ENCODE measurements around the gene NIPA2. TPM values are rescaled to one million over a fixed set of nuclear protein-coding genes. Genes with fewer than 3 reads are reported as not detected.
A peak's percentile ranks its signal among the peaks of the same experiment; 100 is the strongest.

The NIPA2 gene
- total and polyA plus RNA-seq, 2 of the 8 experiments (the other 6 are each of a cell fraction or from before 2014, with no cell fraction given): 38.5 to 81.7 TPM

DNA sequence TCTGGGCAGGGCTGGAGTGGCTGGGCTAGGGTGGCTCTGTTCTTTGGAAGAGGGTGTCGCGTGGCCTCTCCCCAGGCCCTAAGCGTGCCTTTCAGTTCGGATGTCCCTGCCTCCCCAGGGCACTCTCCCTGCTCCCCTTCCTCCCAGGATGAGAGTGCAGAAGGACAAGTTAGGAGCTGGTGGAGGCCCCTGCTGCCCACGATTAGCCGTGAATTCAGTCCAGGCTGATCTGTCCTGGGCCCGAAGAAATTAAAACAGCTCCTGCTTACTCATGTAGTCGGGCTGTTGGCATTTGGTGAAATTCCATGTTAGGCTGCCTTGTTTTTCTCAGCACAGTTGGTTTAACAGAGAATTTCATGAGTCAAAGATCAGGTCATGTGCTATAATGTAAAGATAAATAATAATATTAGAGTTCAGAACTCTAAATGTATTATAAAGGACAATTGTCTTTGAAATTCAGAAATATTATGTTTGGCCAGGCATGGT lies 27.6 kb upstream of the NIPA2 start:
- WGBS, 2 experiments (ENCODE audit: extremely low coverage in 1 of 2, insufficient coverage in 1 of 2, insufficient read length in 1 of 2, insufficient replicate concordance in 2 of 2, low coverage in 1 of 2, low lambda C conversion rate in 2 of 2, missing lambda C conversion rate in 1 of 2): 93% methylated on average over 8 of the region's 8 CpGs; no CpG with 5 or more reads in 1 of the 2 experiments
- H3K56ac ChIP-seq (replicated peaks; ENCODE audit: insufficient read length, low read depth, low read length): no peak overlapping the region
- H3K18ac ChIP-seq (ENCODE audit: extremely low read depth, low read length): no peak overlapping the region
- no peaks in the 10 kb centered on the region for H3K4me1 ChIP-seq (replicated peaks in 1 of 4; ENCODE audit: control insufficient read depth in 3 of 4, insufficient read depth in 4 of 4, low read length in 3 of 4)
- no peak for TF ChIP-seq JUND (IDR thresholded peaks at IDR 0.05; ENCODE audit: low read length)
- H2BK12ac ChIP-seq (ENCODE audit: low read depth, low read length): no peak overlapping the region
- CTCF ChIA-PET (ENCODE audit: partially characterized antibody): interaction anchor here (0.5 to 1.8 kb wide), 7 partner anchors 9 to 91 kb away, joined by 3 to 8 read pairs (median 4); no protein-coding TSS in a partner anchor
- no peaks in the 10 kb centered on the region for H3K9me3 ChIP-seq (ENCODE audit: insufficient read depth in 2 of 2, low read depth in 1 of 2, low read length in 1 of 2)
- no peak overlapping the region for H2BK15ac ChIP-seq (ENCODE audit: low read length)
- H3K4me3 ChIP-seq (ENCODE audit: extremely low read depth in 1 of 4, insufficient read depth in 2 of 4, low read depth in 3 of 4, low read length in 4 of 4): no peak overlapping the region
- H3K79me1 ChIP-seq (ENCODE audit: low read depth, low read length): peaks cover 3% of the 10 kb centered on the region; the same call in 1 of the 2 replicates
- H3K79me2 ChIP-seq (ENCODE audit: control insufficient read depth in 1 of 2, insufficient read depth in 2 of 2, low read length in 2 of 2): peaks cover 0 to 7% of the 10 kb centered on the region in 2 experiments; a peak in 1 of 4 replicates
- no peak overlapping the region for H3K27ac ChIP-seq (ENCODE audit: low read depth, low read length)
- no peaks in the 10 kb centered on the region for H3K23me2 ChIP-seq (ENCODE audit: low read depth, low read length)
- H3K4ac ChIP-seq (replicated peaks; ENCODE audit: insufficient read length, low read depth, low read length): no peak overlapping the region
- no peak overlapping the region for H3K4me2 ChIP-seq (ENCODE audit: insufficient read depth in 1 of 2, low read depth in 2 of 2, low read length in 2 of 2)
- H2BK120ac ChIP-seq (replicated peaks; ENCODE audit: low read depth, low read length): no peak overlapping the region
- no peak overlapping the region for H4K91ac ChIP-seq (replicated peaks; ENCODE audit: insufficient read length, low read length)
- FAIRE-seq: no peak
- H3K36me3 ChIP-seq (ENCODE audit: control insufficient read depth in 2 of 4, insufficient read depth in 4 of 4, low read length in 3 of 4): no peaks in the 10 kb centered on the region; a peak in 1 of 8 replicates
- H4K8ac ChIP-seq (ENCODE audit: extremely low read depth, insufficient read depth, low read length): peak overlapping the region; percentile 71
- H3K27me3 ChIP-seq (replicated peaks in 1 of 4; ENCODE audit: control insufficient read depth in 3 of 4, extremely low read depth in 1 of 4, insufficient read depth in 3 of 4, low read length in 3 of 4): no peaks in the 10 kb centered on the region
- H3K14ac ChIP-seq (ENCODE audit: insufficient read length): no peak overlapping the region
- H2AFZ ChIP-seq (ENCODE audit: low read length): no peak overlapping the region
- H3K23ac ChIP-seq (ENCODE audit: insufficient read length): no peak overlapping the region
- H4K20me1 ChIP-seq (replicated peaks in 1 of 2; ENCODE audit: control insufficient read depth in 1 of 2, insufficient read depth in 2 of 2, low read length in 2 of 2): peaks cover 0 to 2% of the 10 kb centered on the region in 2 experiments
- H3K9ac ChIP-seq (replicated peaks in 1 of 4; ENCODE audit: extremely low read depth in 1 of 4, low read depth in 3 of 4, low read length in 3 of 4): no peak overlapping the region
- H2BK20ac ChIP-seq (ENCODE audit: low read length): no peak overlapping the region
- H2AK5ac ChIP-seq (ENCODE audit: low read depth, low read length): no peak overlapping the region
- no peak overlapping the region for H4K5ac ChIP-seq (ENCODE audit: insufficient read length, low read depth, low read length)
- H2BK5ac ChIP-seq (ENCODE audit: low read depth, low read length): no peak overlapping the region
- POLR2A ChIA-PET (ENCODE audit: partially characterized antibody): interaction anchor here (0.9 to 1.6 kb wide), 2 partner anchors 9 to 27 kb away, joined by 3 to 4 read pairs; no protein-coding TSS in a partner anchor
- DNase-seq (ENCODE audit: low read depth in 1 of 2, low spot score in 2 of 2): no peak

Measured in H1 (cell line).